SK-N-SH treated with all-trans-retinoic acid at 6 μM for 48 hours (cell line): ENCODE results near the gene SPIRE2.
"Not testable (repeated sequence)": the region's sequence is repeated elsewhere in the genome, so short reads cannot be mapped to it uniquely, and the experiment has no call there.

ENCODE experiments used
- ISL1 ChIP-seq: fragments of 250-450 bp; sonication (Bioruptor Pico); IDR thresholded peaks from 2 replicates; pipeline ENCODE4 v2.1.2; 2022; ENCODE audit warnings: mild to moderate bottlenecking, moderate library complexity
- TCF4 ChIP-seq: fragments of 250-450 bp; sonication (Bioruptor Pico); IDR thresholded peaks from 2 replicates; pipeline ENCODE4 v1.8.0; 2021; ENCODE audit warnings: mild to moderate bottlenecking, moderate library complexity, borderline replicate concordance
- ZC3H10 ChIP-seq: fragments of 250-450 bp; sonication (Bioruptor Pico); IDR thresholded peaks from 2 replicates; pipeline ENCODE4 v1.5.1; 2021; ENCODE audit warnings: mild to moderate bottlenecking, moderate library complexity
- TF ChIP-seq, protein P1 (sequence below): fragments of 250-450 bp; sonication (Bioruptor Pico); IDR thresholded peaks from 2 replicates; pipeline ENCODE4 v1.8.0; 2020; ENCODE audit warnings: mild to moderate bottlenecking, moderate library complexity, borderline replicate concordance
- TF ChIP-seq, protein P2 (sequence below): fragments of 250-450 bp; sonication (Bioruptor Pico); IDR thresholded peaks from 2 replicates; pipeline ENCODE4 v1.5.1; 2021; ENCODE audit warnings: mild to moderate bottlenecking, moderate library complexity

DNA sequence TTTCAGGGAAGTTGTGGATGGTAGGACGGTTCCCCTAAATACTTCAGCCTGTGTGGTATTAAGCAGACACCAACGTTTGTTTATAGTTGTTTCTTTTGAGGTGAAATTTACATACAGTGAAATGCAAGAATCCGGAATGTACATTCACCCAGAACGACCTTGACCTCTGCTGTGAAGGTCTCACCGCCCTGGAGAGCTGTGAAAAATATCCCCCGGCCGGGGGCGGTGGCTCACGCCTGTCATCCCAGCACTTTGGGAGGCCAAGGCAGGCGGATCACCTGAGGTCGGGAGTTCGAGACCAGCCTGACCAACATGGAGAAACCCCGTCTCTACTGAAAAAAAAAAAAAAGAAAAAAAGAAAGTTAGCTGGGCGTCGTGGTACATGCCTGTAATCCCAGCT is 8.2 kb downstream of the SPIRE2 start:
- not testable (repeated sequence) for TF ChIP-seq TCF4 (CRISPR knock-in tag); ZC3H10; ISL1 (CRISPR knock-in tag)
- TF ChIP-seq, protein P1, sequence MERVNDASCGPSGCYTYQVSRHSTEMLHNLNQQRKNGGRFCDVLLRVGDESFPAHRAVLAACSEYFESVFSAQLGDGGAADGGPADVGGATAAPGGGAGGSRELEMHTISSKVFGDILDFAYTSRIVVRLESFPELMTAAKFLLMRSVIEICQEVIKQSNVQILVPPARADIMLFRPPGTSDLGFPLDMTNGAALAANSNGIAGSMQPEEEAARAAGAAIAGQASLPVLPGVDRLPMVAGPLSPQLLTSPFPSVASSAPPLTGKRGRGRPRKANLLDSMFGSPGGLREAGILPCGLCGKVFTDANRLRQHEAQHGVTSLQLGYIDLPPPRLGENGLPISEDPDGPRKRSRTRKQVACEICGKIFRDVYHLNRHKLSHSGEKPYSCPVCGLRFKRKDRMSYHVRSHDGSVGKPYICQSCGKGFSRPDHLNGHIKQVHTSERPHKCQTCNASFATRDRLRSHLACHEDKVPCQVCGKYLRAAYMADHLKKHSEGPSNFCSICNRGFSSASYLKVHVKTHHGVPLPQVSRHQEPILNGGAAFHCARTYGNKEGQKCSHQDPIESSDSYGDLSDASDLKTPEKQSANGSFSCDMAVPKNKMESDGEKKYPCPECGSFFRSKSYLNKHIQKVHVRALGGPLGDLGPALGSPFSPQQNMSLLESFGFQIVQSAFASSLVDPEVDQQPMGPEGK (CRISPR knock-in tag) = not testable (repeated sequence)
- TF ChIP-seq, protein P2, sequence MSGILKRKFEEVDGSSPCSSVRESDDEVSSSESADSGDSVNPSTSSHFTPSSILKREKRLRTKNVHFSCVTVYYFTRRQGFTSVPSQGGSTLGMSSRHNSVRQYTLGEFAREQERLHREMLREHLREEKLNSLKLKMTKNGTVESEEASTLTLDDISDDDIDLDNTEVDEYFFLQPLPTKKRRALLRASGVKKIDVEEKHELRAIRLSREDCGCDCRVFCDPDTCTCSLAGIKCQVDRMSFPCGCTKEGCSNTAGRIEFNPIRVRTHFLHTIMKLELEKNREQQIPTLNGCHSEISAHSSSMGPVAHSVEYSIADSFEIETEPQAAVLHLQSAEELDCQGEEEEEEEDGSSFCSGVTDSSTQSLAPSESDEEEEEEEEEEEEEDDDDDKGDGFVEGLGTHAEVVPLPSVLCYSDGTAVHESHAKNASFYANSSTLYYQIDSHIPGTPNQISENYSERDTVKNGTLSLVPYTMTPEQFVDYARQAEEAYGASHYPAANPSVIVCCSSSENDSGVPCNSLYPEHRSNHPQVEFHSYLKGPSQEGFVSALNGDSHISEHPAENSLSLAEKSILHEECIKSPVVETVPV = not testable (repeated sequence)
